Left lung (tissue), 10 donors: ENCODE results near the gene SPEM1. TPM values are rescaled to one million over a fixed set of nuclear protein-coding genes. Genes with fewer than 3 reads are reported as not detected.

ENCODE experiments used
- ATAC-seq: fragments of 200-7000 bp; cut with Tn5 transposase; one replicate; pipeline ENCODE4 v1.9.1; 2020; ENCODE audit warnings: moderate library complexity
- DNase-seq, 4 donors: peaks; one replicate each; pipeline ENCODE4 v3.0.0-alpha.2; 2013 to 2020
- H3K27ac ChIP-seq, 2 donors: fragments of 200-600 bp; sonication (generic) in 1 of 2; one replicate each; pipeline versions ENCODE4 v1.5.0 to v1.8.0; 2020 to 2021
- H3K27me3 ChIP-seq, 2 donors: fragments of 200-600 bp; sonication (generic) in 1 of 2; one replicate each; pipeline versions ENCODE4 v1.5.0 to v1.8.0; 2020 to 2021
- H3K36me3 ChIP-seq, 2 donors: fragments of 200-600 bp; sonication (generic) in 1 of 2; one replicate each; pipeline versions ENCODE4 v1.5.0 to v1.8.0; 2020 to 2021
- H3K4me1 ChIP-seq, 2 donors: fragments of 200-600 bp; one replicate each; pipeline ENCODE4 v1.8.0; 2021
- H3K4me3 ChIP-seq, 2 donors: fragments of 200-600 bp; sonication (generic) in 1 of 2; one replicate each; pipeline versions ENCODE4 v1.5.0 to v1.8.0; 2020 to 2021; ENCODE audit warnings: mild to moderate bottlenecking in 1 of 2
- H3K9me3 ChIP-seq, 2 donors: fragments of 200-600 bp; sonication (generic) in 1 of 2; one replicate each; pipeline versions ENCODE4 v1.5.0 to v1.8.0; 2020 to 2021
- CTCF ChIP-seq, 2 donors: fragments of 200-600 bp; sonication (generic) in 1 of 2; IDR thresholded peaks; one replicate each; pipeline versions ENCODE4 v1.5.0 to v1.8.0; 2021; ENCODE audit warnings: antibody characterized with exemption in 2 of 2
- intact Hi-C, 2 donors: fragments of 100-400 bp; cut with DNase I; formaldehyde crosslinking; loops; one replicate each; pipeline versions ENCODE4 v1.11.2 to v1.14.2; 2022
- polyA plus RNA-seq, 6 donors: library from polyadenylated mRNA; unstranded; fragments of 120-200 nt; gene quantifications; one replicate each; pipeline ENCODE4 v1.2.1, GENCODE V29; 2013; ENCODE audit not compliant: insufficient read length in 6 of 6
- total RNA-seq, 2 donors: library from RNA; stranded (reverse); fragmentation: NEBNext Ultra II Directional; extraction: Animal tissue kit (Norgen Biotek cat#: 25700); gene quantifications; one replicate each; pipeline ENCODE4 v1.2.1, GENCODE V29; 2021
- donor health status: DM: no; HTN: yes; CAD: no.
- donor health status: DM: no; HTN: no; CAD: no.

SPEM1 gene
- total and polyA plus RNA-seq, 8 donors: not detected

- no peaks in the 10 kb centered on the region for H3K9me3 ChIP-seq
- intact Hi-C loops: no loop called here
These were observed 6.7 kb upstream of the SPEM1 start for GRCh38 chr17:7413346-7413985.

GRCh38 chr17:7414837-7415236 lies 5.3 kb upstream of the SPEM1 start:
- ATAC-seq: no peak
- no peaks in the 10 kb centered on the region for H3K9me3 ChIP-seq
- no peak overlapping the region for H3K4me3 ChIP-seq
- TF ChIP-seq CTCF (IDR thresholded peaks at IDR 0.05): no peak
- H3K36me3 ChIP-seq: peaks cover 0 to 4% of the 10 kb centered on the region in 2 donors
- intact Hi-C loops: no loop called here
- no peaks in the 10 kb centered on the region for H3K27me3 ChIP-seq
- H3K27ac ChIP-seq: no peak overlapping the region
- H3K4me1 ChIP-seq: no peaks in the 10 kb centered on the region
- no peak for DNase-seq

More at GRCh38 chr17:7413346-7413985, 6.7 kb upstream of the SPEM1 start:
- DNase-seq (no peak), ATAC-seq (no peak)
- no peak for TF ChIP-seq CTCF (IDR thresholded peaks at IDR 0.05)
- Histone ChIP-seq H3K4me1 (no peaks in the 10 kb centered on the region), H3K27me3 (peaks cover 0 to 5% of the 10 kb centered on the region in 2 donors), H3K4me3 (no peak overlapping the region), H3K36me3 (peaks cover 0 to 4% of the 10 kb centered on the region in 2 donors), H3K27ac (no peak overlapping the region)

- no peak for ATAC-seq
- H3K36me3 ChIP-seq: peaks cover 0 to 4% of the 10 kb centered on the region in 2 donors
- no peak overlapping the region for H3K4me3 ChIP-seq
- H3K27me3 ChIP-seq: no peaks in the 10 kb centered on the region
- peak in 1 of 4 donors; percentile 78 for DNase-seq
- no peaks in the 10 kb centered on the region for H3K4me1 ChIP-seq
- intact Hi-C loops: no loop called here
- H3K27ac ChIP-seq: no peak overlapping the region
- no peak for TF ChIP-seq CTCF (IDR thresholded peaks at IDR 0.05)
- H3K9me3 ChIP-seq: no peaks in the 10 kb centered on the region
These were observed 4.3 kb upstream of the SPEM1 start for GRCh38 chr17:7415784-7416183.

- intact Hi-C loops: no loop called here
- Histone ChIP-seq H3K4me1 (no peaks in the 10 kb centered on the region), H3K27ac (no peak overlapping the region), H3K4me3 (no peak overlapping the region), H3K36me3 (peaks cover 0 to 4% of the 10 kb centered on the region in 2 donors), H3K27me3 (no peaks in the 10 kb centered on the region), H3K9me3 (no peaks in the 10 kb centered on the region)
- ATAC-seq (no peak), DNase-seq (no peak)
- no peak for TF ChIP-seq CTCF (IDR thresholded peaks at IDR 0.05)
These were observed 3.8 kb upstream of the SPEM1 start for GRCh38 chr17:7416323-7416722.

- peaks cover 0 to 4% of the 10 kb centered on the region in 2 donors for H3K36me3 ChIP-seq
- DNase-seq (no peak), ATAC-seq (no peak)
- no peak overlapping the region for H3K4me3 ChIP-seq
- intact Hi-C loops: no loop called here
- H3K4me1 ChIP-seq: no peaks in the 10 kb centered on the region
- H3K9me3 ChIP-seq: no peaks in the 10 kb centered on the region
- no peaks in the 10 kb centered on the region for H3K27me3 ChIP-seq
- no peak for TF ChIP-seq CTCF (IDR thresholded peaks at IDR 0.05)
- no peak overlapping the region for H3K27ac ChIP-seq
These were observed 3.0 kb upstream of the SPEM1 start for GRCh38 chr17:7417056-7417655.
